Body of pancreas (tissue), 4 donors: ENCODE measurements around the gene XRN1.

Experiments
- POLR2A ChIP-seq, 3 donors: fragments of 450-650 bp; IDR thresholded peaks; one replicate each; pipeline ENCODE4 v1.6.1; 2016; ENCODE audit warnings: antibody characterized with exemption in 3 of 3, mild to moderate bottlenecking in 2 of 3
- TF ChIP-seq, protein P1 (sequence below), 7 experiments: fragments of 450-650 bp in 4 of 7; fragments of 200-600 bp in 3 of 7; sonication (generic) in 3 of 7; IDR thresholded peaks; one replicate each; pipeline ENCODE4 v1.5.1; 2016 to 2019; ENCODE audit warnings: antibody characterized with exemption in 7 of 7

DNA sequence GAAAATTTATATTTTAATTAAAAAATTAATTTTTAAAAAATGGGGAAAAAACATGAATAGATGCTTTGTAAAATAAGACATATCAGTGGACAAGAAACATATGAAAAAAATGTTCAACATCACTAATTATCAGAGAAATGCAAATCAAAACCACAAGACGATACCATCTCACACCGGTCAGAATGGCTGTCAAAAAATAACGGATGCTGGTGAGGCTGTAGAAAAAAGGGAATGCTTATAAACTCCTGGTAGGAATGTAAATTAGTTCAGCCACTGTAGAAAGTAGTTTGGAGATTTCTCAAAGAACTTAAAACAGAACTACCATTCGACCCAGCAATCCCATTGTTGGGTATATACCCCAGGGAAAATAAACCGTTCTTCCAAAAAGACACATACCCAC is 93.8 kb downstream of the XRN1 start:
- TF ChIP-seq, protein P1, sequence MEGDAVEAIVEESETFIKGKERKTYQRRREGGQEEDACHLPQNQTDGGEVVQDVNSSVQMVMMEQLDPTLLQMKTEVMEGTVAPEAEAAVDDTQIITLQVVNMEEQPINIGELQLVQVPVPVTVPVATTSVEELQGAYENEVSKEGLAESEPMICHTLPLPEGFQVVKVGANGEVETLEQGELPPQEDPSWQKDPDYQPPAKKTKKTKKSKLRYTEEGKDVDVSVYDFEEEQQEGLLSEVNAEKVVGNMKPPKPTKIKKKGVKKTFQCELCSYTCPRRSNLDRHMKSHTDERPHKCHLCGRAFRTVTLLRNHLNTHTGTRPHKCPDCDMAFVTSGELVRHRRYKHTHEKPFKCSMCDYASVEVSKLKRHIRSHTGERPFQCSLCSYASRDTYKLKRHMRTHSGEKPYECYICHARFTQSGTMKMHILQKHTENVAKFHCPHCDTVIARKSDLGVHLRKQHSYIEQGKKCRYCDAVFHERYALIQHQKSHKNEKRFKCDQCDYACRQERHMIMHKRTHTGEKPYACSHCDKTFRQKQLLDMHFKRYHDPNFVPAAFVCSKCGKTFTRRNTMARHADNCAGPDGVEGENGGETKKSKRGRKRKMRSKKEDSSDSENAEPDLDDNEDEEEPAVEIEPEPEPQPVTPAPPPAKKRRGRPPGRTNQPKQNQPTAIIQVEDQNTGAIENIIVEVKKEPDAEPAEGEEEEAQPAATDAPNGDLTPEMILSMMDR (IDR thresholded peaks at IDR 0.05), result no peak
- no peak for TF ChIP-seq POLR2A (IDR thresholded peaks at IDR 0.05)
